Endothelial cell (in vitro differentiated cells): ENCODE data around the gene THBS3. TPM values are rescaled to one million over a fixed set of nuclear protein-coding genes. Genes with fewer than 3 reads are reported as not detected.
A peak's percentile ranks its signal among the peaks of the same experiment; 100 is the strongest.
"Not testable (repeated sequence)": the region's sequence is repeated elsewhere in the genome, so short reads cannot be mapped to it uniquely, and the experiment has no call there.

ENCODE experiments used
- DNase-seq: peaks from one replicate; pipeline ENCODE4 v3.0.0; 2021; ENCODE audit warnings: low spot score
- H3K27ac Mint-ChIP-seq: one replicate; pipeline ENCODE4 v1.8.0; 2021; ENCODE audit warnings: mixed read lengths, inconsistent platforms; ENCODE audit not compliant: unreplicated experiment
- H3K27me3 Mint-ChIP-seq: one replicate; pipeline ENCODE4 v1.8.0; 2021; ENCODE audit warnings: mild to moderate bottlenecking, moderate library complexity, mixed read lengths, inconsistent platforms; ENCODE audit not compliant: unreplicated experiment
- H3K36me3 Mint-ChIP-seq: one replicate; pipeline ENCODE4 v1.8.0; 2021; ENCODE audit warnings: mild to moderate bottlenecking, low read depth, mixed read lengths, inconsistent platforms; ENCODE audit not compliant: unreplicated experiment
- H3K4me1 Mint-ChIP-seq: one replicate; pipeline ENCODE4 v1.8.0; 2021; ENCODE audit warnings: mild to moderate bottlenecking, mixed read lengths, inconsistent platforms; ENCODE audit not compliant: unreplicated experiment
- H3K4me3 Mint-ChIP-seq: one replicate; pipeline ENCODE4 v1.8.0; 2021; ENCODE audit warnings: mild to moderate bottlenecking, mixed read lengths, inconsistent platforms; ENCODE audit not compliant: unreplicated experiment
- H3K9me3 Mint-ChIP-seq: one replicate; pipeline ENCODE4 v1.8.0; 2021; ENCODE audit warnings: mixed read lengths, inconsistent platforms; ENCODE audit not compliant: unreplicated experiment
- total RNA-seq: library from RNA; stranded (reverse); fragmentation: NEBNext Ultra II Directional; extraction: Animal tissue kit (Norgen Biotek cat#: 25700); gene quantifications from one replicate; pipeline ENCODE4 v1.2.1, GENCODE V29; 2021; ENCODE audit not compliant: unreplicated experiment
- TF ChIP-seq, protein P1 (sequence below): fragments of 200-600 bp; sonication (generic); IDR thresholded peaks from one replicate; pipeline ENCODE4 v1.5.0; 2021; ENCODE audit warnings: antibody characterized with exemption; ENCODE audit not compliant: unreplicated experiment

The THBS3 gene
- total RNA-seq, 1 donor from 2014 or later: 35.5 TPM

GRCh38 chr1:155242805-155243358, 35.2 kb upstream of the THBS3 start:
- TF ChIP-seq, protein P1, sequence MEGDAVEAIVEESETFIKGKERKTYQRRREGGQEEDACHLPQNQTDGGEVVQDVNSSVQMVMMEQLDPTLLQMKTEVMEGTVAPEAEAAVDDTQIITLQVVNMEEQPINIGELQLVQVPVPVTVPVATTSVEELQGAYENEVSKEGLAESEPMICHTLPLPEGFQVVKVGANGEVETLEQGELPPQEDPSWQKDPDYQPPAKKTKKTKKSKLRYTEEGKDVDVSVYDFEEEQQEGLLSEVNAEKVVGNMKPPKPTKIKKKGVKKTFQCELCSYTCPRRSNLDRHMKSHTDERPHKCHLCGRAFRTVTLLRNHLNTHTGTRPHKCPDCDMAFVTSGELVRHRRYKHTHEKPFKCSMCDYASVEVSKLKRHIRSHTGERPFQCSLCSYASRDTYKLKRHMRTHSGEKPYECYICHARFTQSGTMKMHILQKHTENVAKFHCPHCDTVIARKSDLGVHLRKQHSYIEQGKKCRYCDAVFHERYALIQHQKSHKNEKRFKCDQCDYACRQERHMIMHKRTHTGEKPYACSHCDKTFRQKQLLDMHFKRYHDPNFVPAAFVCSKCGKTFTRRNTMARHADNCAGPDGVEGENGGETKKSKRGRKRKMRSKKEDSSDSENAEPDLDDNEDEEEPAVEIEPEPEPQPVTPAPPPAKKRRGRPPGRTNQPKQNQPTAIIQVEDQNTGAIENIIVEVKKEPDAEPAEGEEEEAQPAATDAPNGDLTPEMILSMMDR: no peak
- peak overlapping the region; percentile 92 for H3K4me3 Mint-ChIP-seq
- peaks cover 19% of the 10 kb centered on the region for H3K27me3 Mint-ChIP-seq
- peaks cover 15% of the 10 kb centered on the region for H3K36me3 Mint-ChIP-seq
- no peak for DNase-seq
- peak overlapping the region; percentile 16 for H3K27ac Mint-ChIP-seq
- H3K4me1 Mint-ChIP-seq: peaks cover 27% of the 10 kb centered on the region
- no peaks in the 10 kb centered on the region for H3K9me3 Mint-ChIP-seq

GRCh38 chr1:155241841-155242264, 34.2 kb upstream of the THBS3 start:
- DNase-seq: no peak
- TF ChIP-seq, protein P1: no peak
- Mint-ChIP-seq H3K4me1 (peaks cover 27% of the 10 kb centered on the region), H3K4me3 (no peak overlapping the region), H3K27ac (peak overlapping the region; percentile 8), H3K27me3 (peaks cover 19% of the 10 kb centered on the region), H3K36me3 (peaks cover 9% of the 10 kb centered on the region), H3K9me3 (no peaks in the 10 kb centered on the region)

- H3K4me3 Mint-ChIP-seq: peak overlapping the region; percentile 80
- no peaks in the 10 kb centered on the region for H3K9me3 Mint-ChIP-seq
- DNase-seq: peak; percentile 51
- H3K4me1 Mint-ChIP-seq: peaks cover 27% of the 10 kb centered on the region
- H3K36me3 Mint-ChIP-seq: peaks cover 7% of the 10 kb centered on the region
- TF ChIP-seq, protein P1: no peak
- H3K27me3 Mint-ChIP-seq: peaks cover 14% of the 10 kb centered on the region
- H3K27ac Mint-ChIP-seq: peak overlapping the region; percentile 71
These were observed 33.5 kb upstream of the THBS3 start for GRCh38 chr1:155241069-155241679.

DNA sequence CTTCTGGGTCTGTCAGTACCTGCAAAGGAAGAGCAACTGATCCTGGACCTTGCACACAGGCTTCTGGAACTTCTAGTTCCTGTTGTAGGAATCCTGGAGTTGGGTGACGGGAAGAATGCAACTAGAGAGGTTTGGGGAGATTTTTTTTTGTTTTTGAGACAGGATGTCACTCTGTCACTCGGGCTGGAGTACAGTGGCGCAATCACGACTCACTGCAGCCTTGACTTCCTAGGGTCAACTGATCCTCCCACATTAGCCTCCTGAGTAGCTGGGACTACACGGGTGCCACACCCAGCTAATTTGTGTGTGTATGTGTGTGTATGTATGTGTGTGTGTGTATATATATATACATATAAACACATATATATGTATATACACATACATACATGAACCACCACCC, 28.8 kb upstream of the THBS3 start:
- H3K9me3 Mint-ChIP-seq: no peaks in the 10 kb centered on the region
- TF ChIP-seq, protein P1: no peak
- H3K27me3 Mint-ChIP-seq: peaks cover 9% of the 10 kb centered on the region
- H3K4me1 Mint-ChIP-seq: peaks cover 10% of the 10 kb centered on the region
- no peak for DNase-seq
- no peak overlapping the region for H3K27ac Mint-ChIP-seq
- peaks cover 10% of the 10 kb centered on the region for H3K36me3 Mint-ChIP-seq
- H3K4me3 Mint-ChIP-seq: no peak overlapping the region

GRCh38 chr1:155235375-155235774, 27.7 kb upstream of the THBS3 start:
- Mint-ChIP-seq H3K4me3 (peak overlapping the region; percentile 48), H3K36me3 (peaks cover 10% of the 10 kb centered on the region)
- H3K27ac Mint-ChIP-seq, DNase-seq, H3K27me3 Mint-ChIP-seq, H3K9me3 Mint-ChIP-seq, H3K4me1 Mint-ChIP-seq: not testable (repeated sequence)

GRCh38 chr1:155233502-155233901, 25.8 kb upstream of the THBS3 start:
- H3K4me3 Mint-ChIP-seq, H3K4me1 Mint-ChIP-seq, H3K27ac Mint-ChIP-seq, DNase-seq, H3K27me3 Mint-ChIP-seq, H3K9me3 Mint-ChIP-seq: not testable (repeated sequence)
- peaks cover 10% of the 10 kb centered on the region for H3K36me3 Mint-ChIP-seq

- peak overlapping the region; percentile 56 for H3K4me3 Mint-ChIP-seq
- not testable (repeated sequence) for DNase-seq, H3K9me3 Mint-ChIP-seq, H3K27ac Mint-ChIP-seq, H3K4me1 Mint-ChIP-seq
- H3K27me3 Mint-ChIP-seq: peaks cover 14% of the 10 kb centered on the region
- H3K36me3 Mint-ChIP-seq: peaks cover 10% of the 10 kb centered on the region
These were observed 24.6 kb upstream of the THBS3 start for GRCh38 chr1:155232001-155232978.

GRCh38 chr1:155231302-155231701, 23.6 kb upstream of the THBS3 start:
- not testable (repeated sequence) for DNase-seq, H3K27ac Mint-ChIP-seq, H3K4me3 Mint-ChIP-seq, H3K9me3 Mint-ChIP-seq
- Mint-ChIP-seq H3K36me3 (peaks cover 12% of the 10 kb centered on the region), H3K4me1 (peaks cover 14% of the 10 kb centered on the region), H3K27me3 (peaks cover 14% of the 10 kb centered on the region)
